Measurements from ENCODE around the gene KRT9.

GRCh38 chr17:41552455-41552854 lies 19.4 kb downstream of the KRT9 start:
- TF ChIP-seq ZNF274 (IDR thresholded peaks at IDR 0.05; ENCODE audit: insufficient read depth, insufficient read length) (no peak), REST (IDR thresholded peaks at IDR 0.05; ENCODE audit: low read depth, low read length) (no peak), POLR2AphosphoS2 (IDR thresholded peaks at IDR 0.05; ENCODE audit: low read depth, low read length) (no peak), RB1 (IDR thresholded peaks at IDR 0.05; ENCODE audit: borderline replicate concordance) (no peak), POLR2AphosphoS5 (IDR thresholded peaks at IDR 0.05; ENCODE audit: low read length) (no peak), FOS (IDR thresholded peaks at IDR 0.05; ENCODE audit: borderline replicate concordance, extremely low read depth, insufficient read length) (no peak), SRF (IDR thresholded peaks at IDR 0.05; ENCODE audit: low read depth in 2 of 2, low read length in 2 of 2) (no peak), ESRRA (IDR thresholded peaks at IDR 0.05; ENCODE audit: low read length) (no peak)
